ENCODE measurements around the gene PDE9A.

Gene PDE9A

DNA sequence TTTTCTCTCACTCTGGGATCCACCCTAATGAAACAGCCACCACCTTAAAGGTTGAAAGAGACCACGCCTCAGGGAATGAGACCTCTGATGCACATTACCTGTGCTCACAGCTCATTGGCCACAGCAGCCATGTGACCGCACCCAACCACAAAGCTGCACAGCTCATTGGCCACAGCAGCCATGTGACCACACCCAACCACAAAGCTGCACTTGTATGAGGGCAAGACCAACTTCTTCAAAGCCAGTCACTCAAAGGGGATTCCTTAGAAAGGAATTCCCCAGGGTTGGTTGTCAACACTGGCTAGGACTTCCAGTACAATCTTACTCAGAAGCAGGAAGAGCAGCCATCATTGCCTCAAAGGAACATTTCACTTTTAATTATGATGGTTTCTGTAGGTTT lies 43.6 kb upstream of the PDE9A start:
- Histone ChIP-seq H3K4me2 (ENCODE audit: low read length) (no peak overlapping the region), H2AFZ (ENCODE audit: insufficient read depth, low read length, poor library complexity) (no peak overlapping the region), H4K91ac (ENCODE audit: low read depth, low read length) (no peak overlapping the region), H2AK5ac (ENCODE audit: low read length) (no peak overlapping the region), H2BK120ac (ENCODE audit: insufficient read depth, low read length, poor library complexity) (no peak overlapping the region), H2BK5ac (ENCODE audit: low read depth, low read length, poor library complexity) (no peak overlapping the region), H3K27ac (ENCODE audit: low read depth, low read length) (no peak overlapping the region), H3K23ac (ENCODE audit: low read length) (no peak overlapping the region), H3K4me1 (ENCODE audit: control insufficient read depth in 1 of 2, insufficient read depth in 2 of 2, low read length in 2 of 2) (peaks cover 0 to 3% of the 10 kb centered on the region in 2 experiments), H3K79me2 (ENCODE audit: control insufficient read depth, insufficient read depth, low read length, poor library complexity) (no peaks in the 10 kb centered on the region), H2BK12ac (ENCODE audit: low read length) (no peak overlapping the region), H4K8ac (ENCODE audit: low read depth, low read length) (no peak overlapping the region), H3K14ac (ENCODE audit: low read length) (no peak overlapping the region), H3K79me1 (ENCODE audit: low read length) (peaks cover 3% of the 10 kb centered on the region), H3K27me3 (ENCODE audit: insufficient read depth, low read length) (no peaks in the 10 kb centered on the region), H3K4ac (ENCODE audit: low read depth, low read length) (no peak overlapping the region), H3K9me3 (ENCODE audit: insufficient read depth, low read depth, low read length) (peaks cover 9% of the 10 kb centered on the region), H4K12ac (ENCODE audit: low read depth, low read length) (no peak overlapping the region), H3K4me3 (ENCODE audit: low read depth, low read length) (no peak overlapping the region), H3K9ac (ENCODE audit: low read length) (no peak overlapping the region), H3K18ac (ENCODE audit: low read length) (no peak overlapping the region), H3K36me3 (ENCODE audit: control insufficient read depth in 1 of 2, insufficient read depth in 2 of 2, low read length in 2 of 2) (no peaks in the 10 kb centered on the region)
- no CpG with 5 or more reads among the region's 2 CpGs for WGBS (ENCODE audit: extremely low coverage, insufficient coverage, insufficient read length)
- DNase-seq = no peak

- Histone ChIP-seq H2BK5ac (ENCODE audit: low read depth, low read length, poor library complexity) (no peak overlapping the region), H4K12ac (ENCODE audit: low read depth, low read length) (no peak overlapping the region), H3K23ac (ENCODE audit: low read length) (no peak overlapping the region), H3K27me3 (ENCODE audit: insufficient read depth, low read length) (no peaks in the 10 kb centered on the region), H3K36me3 (ENCODE audit: control insufficient read depth in 1 of 2, insufficient read depth in 2 of 2, low read length in 2 of 2) (no peaks in the 10 kb centered on the region), H3K79me1 (ENCODE audit: low read length) (peaks cover 3% of the 10 kb centered on the region), H4K91ac (ENCODE audit: low read depth, low read length) (no peak overlapping the region), H4K8ac (ENCODE audit: low read depth, low read length) (no peak overlapping the region), H2BK12ac (ENCODE audit: low read length) (no peak overlapping the region), H3K4me2 (ENCODE audit: low read length) (no peak overlapping the region), H3K4ac (ENCODE audit: low read depth, low read length) (no peak overlapping the region), H3K14ac (ENCODE audit: low read length) (no peak overlapping the region), H3K79me2 (ENCODE audit: control insufficient read depth, insufficient read depth, low read length, poor library complexity) (no peaks in the 10 kb centered on the region), H3K18ac (ENCODE audit: low read length) (no peak overlapping the region), H3K4me3 (ENCODE audit: low read depth, low read length) (no peak overlapping the region), H3K9ac (ENCODE audit: low read length) (no peak overlapping the region), H3K4me1 (ENCODE audit: control insufficient read depth in 1 of 2, insufficient read depth in 2 of 2, low read length in 2 of 2) (peaks cover 3 to 13% of the 10 kb centered on the region in 2 experiments), H3K9me3 (ENCODE audit: insufficient read depth, low read depth, low read length) (peaks cover 14% of the 10 kb centered on the region), H3K27ac (ENCODE audit: low read depth, low read length) (no peak overlapping the region), H2AK5ac (ENCODE audit: low read length) (no peak overlapping the region), H2AFZ (ENCODE audit: insufficient read depth, low read length, poor library complexity) (no peak overlapping the region), H2BK120ac (ENCODE audit: insufficient read depth, low read length, poor library complexity) (no peak overlapping the region)
- no peak for DNase-seq
- WGBS (ENCODE audit: extremely low coverage, insufficient coverage, insufficient read length) = no CpG with 5 or more reads among the region's 3 CpGs
These were observed 41.6 kb upstream of the PDE9A start for GRCh38 chr21:42611852-42612251.

- no peak overlapping the region for H3K4me2 ChIP-seq (ENCODE audit: low read length)
- no peak overlapping the region for H2BK120ac ChIP-seq (ENCODE audit: insufficient read depth, low read length, poor library complexity)
- H2AK5ac ChIP-seq (ENCODE audit: low read length) = no peak overlapping the region
- no peaks in the 10 kb centered on the region for H3K79me2 ChIP-seq (ENCODE audit: control insufficient read depth, insufficient read depth, low read length, poor library complexity)
- no peak for DNase-seq
- WGBS (ENCODE audit: extremely low coverage, insufficient coverage, insufficient read length) = no CpG with 5 or more reads among the region's 1 CpG
- peaks cover 3 to 13% of the 10 kb centered on the region in 2 experiments for H3K4me1 ChIP-seq (ENCODE audit: control insufficient read depth in 1 of 2, insufficient read depth in 2 of 2, low read length in 2 of 2)
- no peak overlapping the region for H3K27ac ChIP-seq (ENCODE audit: low read depth, low read length)
- H3K79me1 ChIP-seq (ENCODE audit: low read length) = peaks cover 3% of the 10 kb centered on the region
- H3K9me3 ChIP-seq (ENCODE audit: insufficient read depth, low read depth, low read length) = peaks cover 11% of the 10 kb centered on the region
- H3K27me3 ChIP-seq (ENCODE audit: insufficient read depth, low read length) = no peaks in the 10 kb centered on the region
- no peak overlapping the region for H4K12ac ChIP-seq (ENCODE audit: low read depth, low read length)
- no peak overlapping the region for H3K23ac ChIP-seq (ENCODE audit: low read length)
- no peak overlapping the region for H3K4me3 ChIP-seq (ENCODE audit: low read depth, low read length)
- H2BK5ac ChIP-seq (ENCODE audit: low read depth, low read length, poor library complexity) = no peak overlapping the region
- H4K8ac ChIP-seq (ENCODE audit: low read depth, low read length) = no peak overlapping the region
- H3K4ac ChIP-seq (ENCODE audit: low read depth, low read length) = no peak overlapping the region
- H3K18ac ChIP-seq (ENCODE audit: low read length) = no peak overlapping the region
- H3K9ac ChIP-seq (ENCODE audit: low read length) = no peak overlapping the region
- no peak overlapping the region for H3K14ac ChIP-seq (ENCODE audit: low read length)
- no peaks in the 10 kb centered on the region for H3K36me3 ChIP-seq (ENCODE audit: control insufficient read depth in 1 of 2, insufficient read depth in 2 of 2, low read length in 2 of 2)
- H2BK12ac ChIP-seq (ENCODE audit: low read length) = no peak overlapping the region
- H2AFZ ChIP-seq (ENCODE audit: insufficient read depth, low read length, poor library complexity) = no peak overlapping the region
- no peak overlapping the region for H4K91ac ChIP-seq (ENCODE audit: low read depth, low read length)
These were observed 41.0 kb upstream of the PDE9A start for GRCh38 chr21:42612390-42612789.

GRCh38 chr21:42613756-42614155 lies 39.7 kb upstream of the PDE9A start:
- Histone ChIP-seq H3K4ac (ENCODE audit: low read depth, low read length) (no peak overlapping the region), H2AK5ac (ENCODE audit: low read length) (peak overlapping the region; percentile 69), H3K18ac (ENCODE audit: low read length) (no peak overlapping the region), H3K79me2 (ENCODE audit: control insufficient read depth, insufficient read depth, low read length, poor library complexity) (no peaks in the 10 kb centered on the region), H3K9me3 (ENCODE audit: insufficient read depth, low read depth, low read length) (peaks cover 11% of the 10 kb centered on the region), H2AFZ (ENCODE audit: insufficient read depth, low read length, poor library complexity) (no peak overlapping the region), H2BK12ac (ENCODE audit: low read length) (peak overlapping the region; percentile 23), H3K23ac (ENCODE audit: low read length) (no peak overlapping the region), H3K27ac (ENCODE audit: low read depth, low read length) (no peak overlapping the region), H3K4me3 (ENCODE audit: low read depth, low read length) (no peak overlapping the region), H4K91ac (ENCODE audit: low read depth, low read length) (no peak overlapping the region), H3K4me1 (ENCODE audit: control insufficient read depth in 1 of 2, insufficient read depth in 2 of 2, low read length in 2 of 2) (peaks cover 3 to 13% of the 10 kb centered on the region in 2 experiments), H4K8ac (ENCODE audit: low read depth, low read length) (no peak overlapping the region), H3K79me1 (ENCODE audit: low read length) (peaks cover 3% of the 10 kb centered on the region), H2BK120ac (ENCODE audit: insufficient read depth, low read length, poor library complexity) (peak overlapping the region; percentile 33), H4K12ac (ENCODE audit: low read depth, low read length) (no peak overlapping the region), H3K36me3 (ENCODE audit: control insufficient read depth in 1 of 2, insufficient read depth in 2 of 2, low read length in 2 of 2) (no peaks in the 10 kb centered on the region), H3K4me2 (ENCODE audit: low read length) (no peak overlapping the region), H2BK5ac (ENCODE audit: low read depth, low read length, poor library complexity) (no peak overlapping the region), H3K9ac (ENCODE audit: low read length) (no peak overlapping the region), H3K27me3 (ENCODE audit: insufficient read depth, low read length) (no peaks in the 10 kb centered on the region), H3K14ac (ENCODE audit: low read length) (no peak overlapping the region)
- WGBS (ENCODE audit: extremely low coverage, insufficient coverage, insufficient read length) = no CpG with 5 or more reads among the region's 5 CpGs
- no peak for DNase-seq

Measured in trophoblast cell (in vitro differentiated cells and primary cell).